Fibroblast of skin of scalp (primary cell): ENCODE data around the gene AKT3. TPM values are rescaled to one million over a fixed set of nuclear protein-coding genes. Genes with fewer than 3 reads are reported as not detected.
"Not testable (repeated sequence)": the region's sequence is repeated elsewhere in the genome, so short reads cannot be mapped to it uniquely, and the experiment has no call there.

ENCODE experiments used
- DNase-seq: peaks from one replicate; pipeline ENCODE4 v3.0.0-alpha.2; 2013
- polyA plus RNA-seq, 2 experiments: library from polyadenylated mRNA; unstranded; fragments of 120-200 nt; gene quantifications; one replicate each; pipeline ENCODE4 v1.2.1, GENCODE V29; 2013; ENCODE audit not compliant: insufficient read length in 2 of 2

Gene AKT3
- 55.0 TPM for polyA plus RNA-seq (2013, experiment 1 of 2; ENCODE audit: insufficient read length)
- 62.0 TPM for polyA plus RNA-seq (2013, experiment 2 of 2; ENCODE audit: insufficient read length)

GRCh38 chr1:243850202-243850451 lies at the start of gene AKT3:
Gene AKT3, minus strand, starts transcription at chr1:243850243. Its CDS starts 7,073 bp downstream, at chr1:243843170.
- peak; percentile 91 for DNase-seq

- no peak for DNase-seq
These were observed 48.2 kb upstream of the AKT3 start for GRCh38 chr1:243898278-243898677.

GRCh38 chr1:243896313-243896712 lies 46.3 kb upstream of the AKT3 start:
- no peak for DNase-seq

GRCh38 chr1:243892456-243892855 lies 42.4 kb upstream of the AKT3 start:
- no peak for DNase-seq

GRCh38 chr1:243890576-243890975 lies 40.5 kb upstream of the AKT3 start:
- peak; percentile 92 for DNase-seq

- DNase-seq, result no peak
These were observed 35.8 kb upstream of the AKT3 start for GRCh38 chr1:243885806-243886205.

GRCh38 chr1:243884603-243885002 lies 34.6 kb upstream of the AKT3 start:
- no peak for DNase-seq

GRCh38 chr1:243883551-243883950 lies 33.5 kb upstream of the AKT3 start:
- DNase-seq, result peak; percentile 83

GRCh38 chr1:243882276-243882675 lies 32.2 kb upstream of the AKT3 start:
- DNase-seq, result peak; percentile 42

- not testable (repeated sequence) for DNase-seq
These were observed 27.0 kb upstream of the AKT3 start for GRCh38 chr1:243877058-243877457.

- peak; percentile 53 for DNase-seq
These were observed 5.7 kb upstream of the AKT3 start for GRCh38 chr1:243855616-243856318.

GRCh38 chr1:243851765-243852164 lies 1.7 kb upstream of the AKT3 start:
- no peak for DNase-seq

GRCh38 chr1:243851257-243851756 lies 1.3 kb upstream of the AKT3 start:
- no peak for DNase-seq

- DNase-seq, result peak; percentile 84
These were observed 611 bp upstream of the AKT3 start for GRCh38 chr1:243850452-243851256.

GRCh38 chr1:243849421-243850201 lies 432 bp downstream of the AKT3 start:
- DNase-seq, result no peak

- DNase-seq, result peak; percentile 73
These were observed 1.1 kb downstream of the AKT3 start for GRCh38 chr1:243848858-243849420.

- DNase-seq, result no peak
These were observed 1.7 kb downstream of the AKT3 start for GRCh38 chr1:243848165-243848857.

- no peak for DNase-seq
These were observed 3.3 kb downstream of the AKT3 start for GRCh38 chr1:243846761-243847160.

GRCh38 chr1:243845888-243846287 lies 4.2 kb downstream of the AKT3 start:
- DNase-seq, result no peak

GRCh38 chr1:243844186-243844585 lies 5.9 kb downstream of the AKT3 start:
- no peak for DNase-seq

GRCh38 chr1:243842978-243843511 lies 7.0 kb downstream of the AKT3 start:
- peak; percentile 81 for DNase-seq

- no peak for DNase-seq
These were observed 7.9 kb downstream of the AKT3 start for GRCh38 chr1:243842161-243842560.
